Renal cortical epithelial cell (primary cell): ENCODE measurements around the gene CRTC3. TPM values are rescaled to one million over a fixed set of nuclear protein-coding genes. Genes with fewer than 3 reads are reported as not detected.
"Not testable (repeated sequence)": the region's sequence is repeated elsewhere in the genome, so short reads cannot be mapped to it uniquely, and the experiment has no call there.

Source experiments
- DNase-seq: peaks from one replicate; pipeline ENCODE4 v3.0.0-alpha.2; 2011; ENCODE audit warnings: low read depth
- total RNA-seq: library from RNA; depleted of rRNA; stranded (reverse); fragments of >200 nt; gene quantifications from 2 replicates; pipeline ENCODE4 v1.2.3, GENCODE V29; 2014

The CRTC3 gene
- total RNA-seq, 1 donor from 2014 or later: 17.3 TPM

GRCh38 chr15:90650117-90650955 lies 120.6 kb downstream of the CRTC3 start:
- no peak for DNase-seq

- no peak for DNase-seq
These were observed 121.4 kb downstream of the CRTC3 start for GRCh38 chr15:90650956-90651689.

- DNase-seq: no peak
These were observed 124.8 kb downstream of the CRTC3 start for GRCh38 chr15:90654233-90655136.

- DNase-seq: not testable (repeated sequence)
These were observed 127.9 kb downstream of the CRTC3 start for GRCh38 chr15:90657520-90658172.

GRCh38 chr15:90659481-90659880 lies 129.8 kb downstream of the CRTC3 start:
- DNase-seq: no peak

GRCh38 chr15:90660195-90660998 lies 130.7 kb downstream of the CRTC3 start:
- peak; percentile 83 for DNase-seq

- not testable (repeated sequence) for DNase-seq
These were observed 131.2 kb downstream of the CRTC3 start for GRCh38 chr15:90660999-90661330.

GRCh38 chr15:90664081-90664461 lies 134.3 kb downstream of the CRTC3 start:
- not testable (repeated sequence) for DNase-seq

GRCh38 chr15:90664650-90665287 lies 135.0 kb downstream of the CRTC3 start:
- DNase-seq: peak; percentile 9

- DNase-seq: peak; percentile 14
These were observed 135.8 kb downstream of the CRTC3 start for GRCh38 chr15:90665288-90666134.

- no peak for DNase-seq
These were observed 136.6 kb downstream of the CRTC3 start for GRCh38 chr15:90666135-90666909.

- DNase-seq: peak; percentile 21
These were observed 137.5 kb downstream of the CRTC3 start for GRCh38 chr15:90667073-90667754.

GRCh38 chr15:90667755-90668345 lies 138.1 kb downstream of the CRTC3 start:
- DNase-seq: not testable (repeated sequence)

- not testable (repeated sequence) for DNase-seq
These were observed 140.9 kb downstream of the CRTC3 start for GRCh38 chr15:90670631-90671030.

GRCh38 chr15:90671216-90671615 lies 141.5 kb downstream of the CRTC3 start:
- DNase-seq: no peak

- DNase-seq: not testable (repeated sequence)
These were observed 143.6 kb downstream of the CRTC3 start for GRCh38 chr15:90673357-90673756.

GRCh38 chr15:90674476-90674875 lies 144.8 kb downstream of the CRTC3 start:
- DNase-seq: no peak
